VCaP (cell line): ENCODE results near the gene KIF2C.
"Not testable (repeated sequence)": the region's sequence is repeated elsewhere in the genome, so short reads cannot be mapped to it uniquely, and the experiment has no call there.

Experiments used
- H3K27ac ChIP-seq: fragments of 450-650 bp; 2 replicates; pipeline ENCODE4 v1.5.1; 2017
- CTCF ChIP-seq: fragments of 450-650 bp; conservative IDR thresholded peaks from 2 replicates; pipeline ENCODE4 v1.5.1; 2017; ENCODE audit warnings: mild to moderate bottlenecking, moderate library complexity

Gene KIF2C

GRCh38 chr1:44812822-44813543 is 73.3 kb downstream of the KIF2C start:
- no peak overlapping the region for H3K27ac ChIP-seq

DNA sequence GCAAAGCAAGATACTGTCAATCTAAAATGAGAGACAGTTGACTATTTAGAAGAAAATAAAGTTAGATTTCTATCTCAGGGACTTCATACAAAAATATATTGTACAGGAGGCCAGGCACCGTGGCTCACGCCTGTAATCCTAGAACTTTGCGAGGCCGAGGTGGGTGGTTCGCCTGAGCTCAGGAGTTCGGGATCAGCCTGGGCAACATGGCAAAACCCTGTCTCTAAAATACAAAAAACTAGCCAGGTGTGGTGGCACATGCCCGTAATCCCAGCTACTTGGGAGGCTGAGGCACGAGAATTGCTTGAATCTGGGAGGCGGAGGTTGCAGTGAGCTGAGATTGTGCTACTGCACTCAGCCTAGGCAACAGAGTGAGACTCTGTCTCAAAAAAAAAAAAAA is 76.3 kb downstream of the KIF2C start:
- not testable (repeated sequence) for H3K27ac ChIP-seq

More at GRCh38 chr1:44812822-44813543, 73.3 kb downstream of the KIF2C start:
- TF ChIP-seq CTCF = no peak

- no peak for TF ChIP-seq CTCF
- H3K27ac ChIP-seq = no peak overlapping the region
Observed at GRCh38 chr1:44817307-44817706, 77.7 kb downstream of the KIF2C start.
